Loucy (cell line): ENCODE measurements around the gene VHLL.

ENCODE experiments used
- CTCF ChIP-seq: fragments of 200-600 bp; sonication (generic); conservative IDR thresholded peaks from 2 replicates; pipeline ENCODE4 v1.5.1; 2014; ENCODE audit warnings: mild to moderate bottlenecking, antibody characterized with exemption, low read length
- EZH2phosphoT487 ChIP-seq: fragments of 200-600 bp; IDR thresholded peaks from 2 replicates; pipeline ENCODE4 v1.6.1; 2018; ENCODE audit warnings: antibody characterized with exemption, mild to moderate bottlenecking, moderate library complexity, borderline replicate concordance

- TF ChIP-seq CTCF (no peak), EZH2phosphoT487 (no peak)
Observed at GRCh38 chr1:156284112-156284511, 15.0 kb downstream of the VHLL start, which contains the start of gene TMEM79.
